ENCODE measurements around the gene CATSPERE. TPM values are rescaled to one million over a fixed set of nuclear protein-coding genes. Genes with fewer than 3 reads are reported as not detected.
"Not testable (repeated sequence)": the region's sequence is repeated elsewhere in the genome, so short reads cannot be mapped to it uniquely, and the experiment has no call there.

Gene CATSPERE
- total and polyA plus RNA-seq, 7 donors, result 0.15 to 0.60 (median 0.42) TPM

GRCh38 chr1:244473059-244473605, 12.1 kb downstream of the CATSPERE start:
- TF ChIP-seq, protein P1, sequence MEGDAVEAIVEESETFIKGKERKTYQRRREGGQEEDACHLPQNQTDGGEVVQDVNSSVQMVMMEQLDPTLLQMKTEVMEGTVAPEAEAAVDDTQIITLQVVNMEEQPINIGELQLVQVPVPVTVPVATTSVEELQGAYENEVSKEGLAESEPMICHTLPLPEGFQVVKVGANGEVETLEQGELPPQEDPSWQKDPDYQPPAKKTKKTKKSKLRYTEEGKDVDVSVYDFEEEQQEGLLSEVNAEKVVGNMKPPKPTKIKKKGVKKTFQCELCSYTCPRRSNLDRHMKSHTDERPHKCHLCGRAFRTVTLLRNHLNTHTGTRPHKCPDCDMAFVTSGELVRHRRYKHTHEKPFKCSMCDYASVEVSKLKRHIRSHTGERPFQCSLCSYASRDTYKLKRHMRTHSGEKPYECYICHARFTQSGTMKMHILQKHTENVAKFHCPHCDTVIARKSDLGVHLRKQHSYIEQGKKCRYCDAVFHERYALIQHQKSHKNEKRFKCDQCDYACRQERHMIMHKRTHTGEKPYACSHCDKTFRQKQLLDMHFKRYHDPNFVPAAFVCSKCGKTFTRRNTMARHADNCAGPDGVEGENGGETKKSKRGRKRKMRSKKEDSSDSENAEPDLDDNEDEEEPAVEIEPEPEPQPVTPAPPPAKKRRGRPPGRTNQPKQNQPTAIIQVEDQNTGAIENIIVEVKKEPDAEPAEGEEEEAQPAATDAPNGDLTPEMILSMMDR (IDR thresholded peaks at IDR 0.05), result no peak
- Histone ChIP-seq H3K36me3 (ENCODE audit: insufficient read depth in 1 of 2, low read depth in 1 of 2) (peaks cover 0 to 4% of the 10 kb centered on the region in 2 donors), H3K27me3 (ENCODE audit: insufficient read depth in 3 of 3, low read length in 2 of 3) (no peaks in the 10 kb centered on the region), H3K4me3 (no peak overlapping the region), H3K9me3 (no peaks in the 10 kb centered on the region), H3K27ac (no peak overlapping the region), H3K4me1 (no peaks in the 10 kb centered on the region)
- WGBS, 3 donors, result 92 to 94% (median 93%) methylated on average over 6 of the region's 6 CpGs
- DNase-seq, result no peak
- no peak for ATAC-seq
- intact Hi-C loops (cut with DNase I), result no loop called here

DNA sequence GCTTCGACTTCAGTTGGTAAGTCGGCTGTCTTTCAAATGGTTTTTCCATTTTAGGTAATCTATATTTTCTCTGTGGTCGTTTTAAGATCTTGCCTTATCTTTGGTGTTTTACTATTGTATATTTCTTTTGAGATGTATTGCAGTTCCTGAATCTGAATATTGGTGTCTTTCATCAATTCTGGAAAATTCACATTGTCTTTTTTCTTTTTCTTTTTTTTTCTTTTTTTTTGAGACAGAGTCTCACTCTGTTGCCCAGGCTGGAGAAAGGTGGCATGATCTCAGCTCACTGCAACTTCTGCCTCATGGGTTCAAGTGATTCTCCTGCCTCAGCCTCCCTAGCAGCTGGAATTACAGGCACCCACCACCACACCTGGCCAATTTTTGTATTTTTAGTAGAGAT, 23.9 kb downstream of the CATSPERE start:
- 65 to 76% (median 74%) methylated on average over 3 of the region's 3 CpGs for WGBS, 3 donors
- H3K4me3 ChIP-seq; H3K4me1 ChIP-seq; DNase-seq; H3K27ac ChIP-seq; intact Hi-C loops (cut with DNase I); H3K9me3 ChIP-seq; ATAC-seq; H3K27me3 ChIP-seq (ENCODE audit: insufficient read depth in 3 of 3, low read length in 2 of 3): not testable (repeated sequence)
- H3K36me3 ChIP-seq (ENCODE audit: insufficient read depth in 1 of 2, low read depth in 1 of 2), result peaks cover 0 to 11% of the 10 kb centered on the region in 2 donors

DNA sequence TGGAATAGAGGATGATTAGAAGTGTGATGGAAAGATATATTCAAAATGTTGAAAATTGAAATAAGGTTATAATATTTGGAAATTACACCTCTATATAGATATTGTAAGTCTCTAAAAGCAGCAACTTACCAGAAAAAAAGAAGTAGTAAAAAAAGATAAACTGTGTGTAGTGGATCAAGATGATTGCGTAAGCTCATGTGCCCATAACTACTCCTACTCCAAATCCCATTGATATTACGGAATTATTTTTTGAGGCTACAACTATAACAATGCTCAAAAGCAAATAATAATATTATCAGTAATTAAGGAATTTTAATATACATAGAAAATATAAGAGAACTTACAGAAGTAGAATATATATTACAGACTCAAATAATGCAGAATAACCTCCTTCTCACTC, 33.6 kb downstream of the CATSPERE start:
- no peak overlapping the region for H3K4me3 ChIP-seq
- H3K27me3 ChIP-seq (ENCODE audit: insufficient read depth in 3 of 3, low read length in 2 of 3), result no peaks in the 10 kb centered on the region
- TF ChIP-seq, protein P1 (IDR thresholded peaks at IDR 0.05), result no peak
- H3K36me3 ChIP-seq (ENCODE audit: insufficient read depth in 1 of 2, low read depth in 1 of 2), result no peaks in the 10 kb centered on the region
- DNase-seq, result no peak
- no peak for ATAC-seq
- WGBS, 3 donors, result 94 to 95% (median 95%) methylated on average over 2 of the region's 2 CpGs
- intact Hi-C loops (cut with DNase I), result no loop called here
- no peaks in the 10 kb centered on the region for H3K9me3 ChIP-seq
- H3K27ac ChIP-seq, result no peak overlapping the region
- no peaks in the 10 kb centered on the region for H3K4me1 ChIP-seq

DNA sequence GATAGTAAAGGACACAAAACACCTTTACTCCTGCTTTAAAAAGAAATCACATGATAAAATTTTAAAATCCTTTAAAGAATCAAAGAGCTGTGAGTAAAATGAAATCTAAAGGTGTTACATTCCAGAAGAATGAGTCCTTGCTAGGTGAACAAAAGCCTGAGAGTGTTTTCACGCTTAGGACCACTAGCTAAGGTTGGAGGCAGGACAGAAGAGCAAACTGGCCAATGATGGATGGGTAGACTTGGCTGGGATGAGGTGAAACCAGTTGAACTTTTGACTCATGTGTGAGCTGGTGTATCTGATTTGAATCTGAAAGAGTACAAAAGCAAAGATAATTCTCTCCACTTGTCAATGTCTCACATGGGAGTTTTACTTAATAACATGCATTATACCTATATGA, 35.1 kb downstream of the CATSPERE start:
- intact Hi-C loops (cut with DNase I), result no loop called here
- Histone ChIP-seq H3K27ac (no peak overlapping the region), H3K36me3 (ENCODE audit: insufficient read depth in 1 of 2, low read depth in 1 of 2) (no peaks in the 10 kb centered on the region), H3K4me1 (no peaks in the 10 kb centered on the region), H3K9me3 (no peaks in the 10 kb centered on the region), H3K27me3 (ENCODE audit: insufficient read depth in 3 of 3, low read length in 2 of 3) (no peaks in the 10 kb centered on the region), H3K4me3 (no peak overlapping the region)
- TF ChIP-seq, protein P1 (IDR thresholded peaks at IDR 0.05), result no peak
- no peak for DNase-seq
- 74 to 83% (median 77%) methylated on average over 1 of the region's 1 CpG for WGBS, 3 donors
- ATAC-seq, result no peak

DNA sequence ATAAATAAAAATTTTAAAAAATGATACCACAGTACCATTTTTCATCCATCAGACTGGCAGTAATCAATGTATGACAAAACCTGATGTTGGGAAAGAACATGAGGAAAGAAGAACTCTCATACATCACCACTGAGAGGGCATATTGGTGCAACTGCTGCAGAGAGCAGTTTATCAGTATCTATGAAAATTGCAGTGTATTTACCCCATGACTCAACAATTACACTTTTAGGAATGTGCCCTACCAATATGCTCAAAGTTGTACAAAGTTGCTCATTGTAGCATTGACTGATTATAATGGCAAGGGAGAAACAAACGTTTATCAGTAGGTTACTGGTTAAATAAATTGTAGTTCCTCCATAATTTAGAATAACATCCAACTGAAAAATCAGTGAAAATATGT, 36.7 kb downstream of the CATSPERE start:
- no peaks in the 10 kb centered on the region for H3K36me3 ChIP-seq (ENCODE audit: insufficient read depth in 1 of 2, low read depth in 1 of 2)
- intact Hi-C loops (cut with DNase I), result no loop called here
- ATAC-seq (no peak), DNase-seq (no peak)
- TF ChIP-seq, protein P1 (IDR thresholded peaks at IDR 0.05), result no peak
- no peak overlapping the region for H3K27ac ChIP-seq
- H3K9me3 ChIP-seq, result no peaks in the 10 kb centered on the region
- H3K4me3 ChIP-seq, result no peak overlapping the region
- WGBS, 3 donors, result 59 to 80% (median 68%) methylated on average over 1 of the region's 1 CpG
- no peaks in the 10 kb centered on the region for H3K4me1 ChIP-seq
- H3K27me3 ChIP-seq (ENCODE audit: insufficient read depth in 3 of 3, low read length in 2 of 3), result no peaks in the 10 kb centered on the region

DNA sequence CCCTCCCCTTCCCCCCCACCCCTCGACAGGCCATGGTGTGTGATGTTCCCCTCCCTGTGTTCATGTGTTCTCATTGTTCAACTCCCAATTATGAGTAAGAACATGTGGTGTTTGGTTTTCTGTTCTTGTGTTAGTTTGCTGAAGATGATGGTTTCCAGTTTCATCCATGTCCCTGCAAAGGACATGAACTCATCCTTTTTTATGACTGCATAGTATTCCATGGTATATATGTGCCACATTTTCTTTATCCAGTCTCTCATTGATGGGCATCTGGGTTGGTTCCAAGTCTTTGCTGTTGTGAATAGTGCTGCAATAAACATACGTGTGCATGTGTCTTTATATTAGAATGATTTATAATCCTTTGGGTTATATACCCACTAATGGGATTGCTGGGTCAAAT, 38.4 kb downstream of the CATSPERE start:
- H3K4me3 ChIP-seq; H3K27ac ChIP-seq; H3K36me3 ChIP-seq (ENCODE audit: insufficient read depth in 1 of 2, low read depth in 1 of 2); DNase-seq; H3K27me3 ChIP-seq (ENCODE audit: insufficient read depth in 3 of 3, low read length in 2 of 3); H3K9me3 ChIP-seq; H3K4me1 ChIP-seq; intact Hi-C loops (cut with DNase I); ATAC-seq: not testable (repeated sequence)
- WGBS, 3 donors, result 81 to 90% (median 88%) methylated on average over 2 of the region's 2 CpGs

- DNase-seq, ATAC-seq: not testable (repeated sequence)
These were observed 39.4 kb downstream of the CATSPERE start for GRCh38 chr1:244500515-244500914.

More at GRCh38 chr1:244500515-244500914, 39.4 kb downstream of the CATSPERE start:
- H3K4me1 ChIP-seq; H3K27ac ChIP-seq; H3K27me3 ChIP-seq (ENCODE audit: insufficient read depth in 3 of 3, low read length in 2 of 3); H3K9me3 ChIP-seq; H3K4me3 ChIP-seq; intact Hi-C loops (cut with DNase I); H3K36me3 ChIP-seq (ENCODE audit: insufficient read depth in 1 of 2, low read depth in 1 of 2): not testable (repeated sequence)
- 82 to 88% (median 84%) methylated on average over 4 of the region's 4 CpGs for WGBS, 3 donors

Data from psoas muscle (tissue), 8 donors.